Measurements from ENCODE around the gene KLHL8. TPM values are rescaled to one million over a fixed set of nuclear protein-coding genes. Genes with fewer than 3 reads are reported as not detected.
"Not testable (repeated sequence)": the region's sequence is repeated elsewhere in the genome, so short reads cannot be mapped to it uniquely, and the experiment has no call there.

Gene KLHL8
- total RNA-seq, 2 donors from 2014 or later, result 11.3 to 15.5 TPM

- intact Hi-C loops (cut with DNase I), result loop anchor here in 1 of 2 donors (2.0 kb wide), 1 partner anchor 62 kb away; no protein-coding TSS in a partner anchor
- no peak for DNase-seq (ENCODE audit: low spot score)
These were observed 28.1 kb downstream of the KLHL8 start for GRCh38 chr4:87192145-87192919.

- intact Hi-C loops (cut with DNase I), result no loop called here
- no peak for DNase-seq (ENCODE audit: low spot score)
These were observed 31.5 kb downstream of the KLHL8 start for GRCh38 chr4:87188932-87189331.

GRCh38 chr4:87188048-87188447, 32.4 kb downstream of the KLHL8 start:
- no peak for DNase-seq (ENCODE audit: low spot score)
- intact Hi-C loops (cut with DNase I), result no loop called here

GRCh38 chr4:87185146-87185870, 35.1 kb downstream of the KLHL8 start:
- DNase-seq (ENCODE audit: low spot score), result no peak
- intact Hi-C loops (cut with DNase I), result no loop called here

- DNase-seq (ENCODE audit: low spot score), result no peak
- intact Hi-C loops (cut with DNase I), result no loop called here
These were observed 39.7 kb downstream of the KLHL8 start for GRCh38 chr4:87180767-87181166.

- no peak for DNase-seq (ENCODE audit: low spot score)
- intact Hi-C loops (cut with DNase I), result no loop called here
These were observed 40.7 kb downstream of the KLHL8 start for GRCh38 chr4:87179751-87180150.

GRCh38 chr4:87174672-87175071, 45.7 kb downstream of the KLHL8 start:
- intact Hi-C loops (cut with DNase I), result no loop called here
- no peak for DNase-seq (ENCODE audit: low spot score)

- intact Hi-C loops (cut with DNase I), result no loop called here
- no peak for DNase-seq (ENCODE audit: low spot score)
These were observed 48.5 kb downstream of the KLHL8 start for GRCh38 chr4:87171944-87172343.

- intact Hi-C loops (cut with DNase I), result no loop called here
- DNase-seq (ENCODE audit: low spot score), result no peak
These were observed 54.0 kb downstream of the KLHL8 start for GRCh38 chr4:87166296-87166854.

GRCh38 chr4:87165892-87166291, 54.5 kb downstream of the KLHL8 start:
- intact Hi-C loops (cut with DNase I), result no loop called here
- DNase-seq (ENCODE audit: low spot score), result no peak

GRCh38 chr4:87153078-87153870, 67.1 kb downstream of the KLHL8 start:
- intact Hi-C loops (cut with DNase I), result loop anchor here (5.0 kb wide), 2 partner anchors 79 to 84 kb away; no protein-coding TSS in a partner anchor
- DNase-seq (ENCODE audit: low spot score), result no peak

- intact Hi-C loops (cut with DNase I), result loop anchor here (5.0 kb wide), 2 partner anchors 80 to 85 kb away; no protein-coding TSS in a partner anchor
- DNase-seq (ENCODE audit: low spot score), result no peak
These were observed 67.9 kb downstream of the KLHL8 start for GRCh38 chr4:87152310-87153041.

GRCh38 chr4:87151730-87152129, 68.7 kb downstream of the KLHL8 start:
- intact Hi-C loops (cut with DNase I), result loop anchor here (5.0 kb wide), 2 partner anchors 81 to 86 kb away; no protein-coding TSS in a partner anchor
- DNase-seq (ENCODE audit: low spot score), result no peak

- intact Hi-C loops (cut with DNase I), result loop anchor here (5.0 kb wide), 2 partner anchors 82 to 87 kb away; no protein-coding TSS in a partner anchor
- no peak for DNase-seq (ENCODE audit: low spot score)
These were observed 69.7 kb downstream of the KLHL8 start for GRCh38 chr4:87150498-87151261.

- DNase-seq (ENCODE audit: low spot score), result no peak
- intact Hi-C loops (cut with DNase I), result no loop called here
These were observed 73.3 kb downstream of the KLHL8 start for GRCh38 chr4:87147116-87147515.

- intact Hi-C loops (cut with DNase I), result not testable (repeated sequence)
These were observed 74.5 kb downstream of the KLHL8 start for GRCh38 chr4:87145934-87146333.

GRCh38 chr4:87144356-87144755, 76.1 kb downstream of the KLHL8 start:
- DNase-seq (ENCODE audit: low spot score), result no peak
- intact Hi-C loops (cut with DNase I), result no loop called here

More at GRCh38 chr4:87145934-87146333, 74.5 kb downstream of the KLHL8 start:
- DNase-seq (ENCODE audit: low spot score), result not testable (repeated sequence)

GRCh38 chr4:87141428-87141827, 79.0 kb downstream of the KLHL8 start:
- intact Hi-C loops (cut with DNase I), result no loop called here
- no peak for DNase-seq (ENCODE audit: low spot score)

Measured in posterior vena cava (tissue), 2 donors.